ENCODE measurements around the gene IFNGR1. TPM values are rescaled to one million over a fixed set of nuclear protein-coding genes. Genes with fewer than 3 reads are reported as not detected.

IFNGR1 gene
- total and polyA plus RNA-seq, 12 donors, result 55.8 to 132 (median 78.7) TPM

DNA sequence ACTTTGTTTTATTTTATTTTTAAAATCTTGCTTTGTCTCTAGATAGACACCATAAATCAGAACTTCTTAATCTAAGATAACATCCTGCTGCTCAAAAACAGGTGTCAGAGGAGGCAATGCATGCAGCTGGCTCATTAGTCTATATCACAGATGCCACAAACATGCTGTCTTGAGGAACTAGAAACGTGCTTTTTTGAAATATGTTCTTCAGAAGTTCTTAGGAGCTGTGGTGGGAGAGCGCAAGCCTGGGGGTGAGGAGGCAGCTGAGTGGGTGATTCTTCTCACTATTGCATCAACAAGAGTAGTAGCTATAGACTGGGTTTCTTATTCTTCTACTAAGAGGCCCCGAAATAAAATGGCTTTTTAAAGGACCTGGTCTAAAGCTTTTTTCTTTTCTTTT lies 69.1 kb downstream of the IFNGR1 start:
- Histone ChIP-seq H3K36me3 (no peaks in the 10 kb centered on the region), H3K9me3 (peaks cover 0 to 20% (median 0%) of the 10 kb centered on the region in 11 donors), H3K27ac (no peak overlapping the region), H3K4me3 (no peak overlapping the region), H3K27me3 (no peaks in the 10 kb centered on the region), H3K4me1 (peaks cover 0 to 26% (median 0%) of the 10 kb centered on the region in 9 donors)
- no peak for DNase-seq
- ATAC-seq, result no peak
- TF ChIP-seq, protein P1, sequence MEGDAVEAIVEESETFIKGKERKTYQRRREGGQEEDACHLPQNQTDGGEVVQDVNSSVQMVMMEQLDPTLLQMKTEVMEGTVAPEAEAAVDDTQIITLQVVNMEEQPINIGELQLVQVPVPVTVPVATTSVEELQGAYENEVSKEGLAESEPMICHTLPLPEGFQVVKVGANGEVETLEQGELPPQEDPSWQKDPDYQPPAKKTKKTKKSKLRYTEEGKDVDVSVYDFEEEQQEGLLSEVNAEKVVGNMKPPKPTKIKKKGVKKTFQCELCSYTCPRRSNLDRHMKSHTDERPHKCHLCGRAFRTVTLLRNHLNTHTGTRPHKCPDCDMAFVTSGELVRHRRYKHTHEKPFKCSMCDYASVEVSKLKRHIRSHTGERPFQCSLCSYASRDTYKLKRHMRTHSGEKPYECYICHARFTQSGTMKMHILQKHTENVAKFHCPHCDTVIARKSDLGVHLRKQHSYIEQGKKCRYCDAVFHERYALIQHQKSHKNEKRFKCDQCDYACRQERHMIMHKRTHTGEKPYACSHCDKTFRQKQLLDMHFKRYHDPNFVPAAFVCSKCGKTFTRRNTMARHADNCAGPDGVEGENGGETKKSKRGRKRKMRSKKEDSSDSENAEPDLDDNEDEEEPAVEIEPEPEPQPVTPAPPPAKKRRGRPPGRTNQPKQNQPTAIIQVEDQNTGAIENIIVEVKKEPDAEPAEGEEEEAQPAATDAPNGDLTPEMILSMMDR (IDR thresholded peaks at IDR 0.05), result no peak
- WGBS, 2 donors, result 80 to 81% methylated on average over 3 of the region's 3 CpGs
- intact Hi-C loops (cut with DNase I), result no loop called here

GRCh38 chr6:137149035-137149393 lies 70.2 kb downstream of the IFNGR1 start:
- no peak for DNase-seq
- no peaks in the 10 kb centered on the region for H3K27me3 ChIP-seq
- ATAC-seq, result no peak

GRCh38 chr6:137148306-137149034 lies 70.7 kb downstream of the IFNGR1 start:
- Histone ChIP-seq H3K4me1 (peaks cover 0 to 23% (median 0%) of the 10 kb centered on the region in 9 donors), H3K27me3 (no peaks in the 10 kb centered on the region), H3K9me3 (peaks cover 0 to 20% (median 0%) of the 10 kb centered on the region in 11 donors), H3K27ac (peak overlapping the region in 1 of 10 donors; percentile 78), H3K4me3 (no peak overlapping the region), H3K36me3 (no peaks in the 10 kb centered on the region)
- intact Hi-C loops (cut with DNase I), result no loop called here
- ATAC-seq (peak in 1 of 8 donors; percentile 59), DNase-seq (no peak)
- TF ChIP-seq, protein P1 (IDR thresholded peaks at IDR 0.05), result no peak
- WGBS, 2 donors, result 74 to 83% methylated on average over 2 of the region's 2 CpGs

More at GRCh38 chr6:137149035-137149393, 70.2 kb downstream of the IFNGR1 start:
- H3K27ac ChIP-seq, result peak overlapping the region in 1 of 10 donors; percentile 45
- intact Hi-C loops (cut with DNase I), result no loop called here
- TF ChIP-seq, protein P1 (IDR thresholded peaks at IDR 0.05), result no peak
- peaks cover 0 to 20% (median 0%) of the 10 kb centered on the region in 11 donors for H3K9me3 ChIP-seq
- H3K4me1 ChIP-seq, result peaks cover 0 to 23% (median 0%) of the 10 kb centered on the region in 9 donors
- no peak overlapping the region for H3K4me3 ChIP-seq
- H3K36me3 ChIP-seq, result no peaks in the 10 kb centered on the region
- WGBS, 2 donors, result 82 to 97% methylated on average over 1 of the region's 1 CpG

Other genes starting within 250 kb of the IFNGR1 start
- 10 to 100 TPM in 1 of 10 donors, 1 to 10 TPM in 8, under 1 TPM in 1; 0.42 to 15.4 (median 2.2) TPM for gene IL20RA, start 174.4 kb downstream of the IFNGR1 start, total RNA-seq
- gene IL20RA, start 174.4 kb downstream of the IFNGR1 start, polyA plus RNA-seq, result 1 to 10 TPM in 1 of 2 donors, under 1 TPM in 1; 0.28 to 1.8 TPM
- under 1 TPM in 1 of 10 donors, not detected in 9; 0.12 TPM for gene IL22RA2, start 45.7 kb downstream of the IFNGR1 start, total RNA-seq
- not detected for gene IL22RA2, start 45.7 kb downstream of the IFNGR1 start, polyA plus RNA-seq